K562 (cell line): ENCODE measurements around the gene KRTAP20-1. TPM values are rescaled to one million over a fixed set of nuclear protein-coding genes. Genes with fewer than 3 reads are reported as not detected.

ENCODE experiments used
- ATAC-seq: fragments of 200-7000 bp; cut with Tn5 transposase; 3 replicates; pipeline ENCODE4 v1.9.1; 2020; ENCODE audit warnings: moderate library complexity
- BruUV-seq: library from RNA; stranded (reverse); fragments of 400-500 nt; replicated peaks from 2 replicates; lab custom pipeline; 2021; lab: Mats Ljungman, UMichigan
- CTCF ChIA-PET: fragments of 300-600 bp; formaldehyde crosslinking; extraction: SDS; loops from one replicate; lab custom pipeline; 2021; ENCODE audit warnings: low intra/inter-chr PET ratio; lab: Yijun Ruan, JAX
- POLR2A ChIA-PET: fragments of 300-600, 350-650 bp; sonication (Branson Sonifier 250); formaldehyde crosslinking; extraction: SDS; loops from one replicate; lab custom pipeline; 2021; ENCODE audit warnings: antibody characterized with exemption, inconsistent platforms; lab: Yijun Ruan, JAX
- DNase-seq, 4 experiments: peaks; one replicate each; pipeline versions ENCODE4 v3.0.0 to v3.0.0-alpha.2; 2011 to 2018; ENCODE audit warnings: low spot score in 3 of 4, mixed read lengths in 3 of 4; ENCODE audit errors: extremely low read depth in 1 of 4
- FAIRE-seq: peaks from 2 replicates; lab custom pipeline; 2011; peaks lifted over from hg19 to GRCh38; lab: Jason Lieb, UNC
- H2AFZ ChIP-seq: 2 replicates; pipeline ENCODE4 v1.6.0; 2011; ENCODE audit warnings: low read depth, low read length, control low read depth, inconsistent platforms
- H3K27ac ChIP-seq: fragments of 200-600 bp; 3 replicates; pipeline ENCODE4 v1.8.0; 2011; ENCODE audit warnings: low read depth, mild to moderate bottlenecking, control low read depth, inconsistent platforms, low read length, moderate library complexity, mixed read lengths; ENCODE audit errors: extremely low read depth
- H3K27me3 ChIP-seq, 2 experiments: fragments of 300-600 bp in 1 of 2; 2 replicates in 1 of 2; 3 replicates in 1 of 2; pipeline versions ENCODE4 v1.6.0 to v1.8.0; 2011; ENCODE audit warnings: inconsistent platforms in 2 of 2, low read length in 2 of 2, mild to moderate bottlenecking in 1 of 2, mixed read lengths in 1 of 2, moderate library complexity in 1 of 2; ENCODE audit not compliant: control insufficient read depth in 2 of 2, insufficient read depth in 2 of 2
- H3K36me3 ChIP-seq: fragments of 300-600 bp; 3 replicates; pipeline ENCODE4 v1.8.0; 2011; ENCODE audit warnings: mild to moderate bottlenecking, low read length, inconsistent platforms; ENCODE audit not compliant: control insufficient read depth, insufficient read depth
- H3K4me1 ChIP-seq, 2 experiments: fragments of 200-600 bp in 1 of 2; replicated peaks in 1 of 2; 2 replicates in 1 of 2; 3 replicates in 1 of 2; pipeline versions ENCODE4 v1.5.1 to v1.8.0; 2011; ENCODE audit warnings: inconsistent platforms in 2 of 2, low read length in 2 of 2, mild to moderate bottlenecking in 1 of 2, mixed read lengths in 1 of 2, moderate library complexity in 1 of 2; ENCODE audit not compliant: control insufficient read depth in 2 of 2, insufficient read depth in 2 of 2
- H3K4me2 ChIP-seq: 2 replicates; pipeline ENCODE4 v1.6.1; 2011; ENCODE audit warnings: low read length, control low read depth, inconsistent platforms, mixed read lengths; ENCODE audit not compliant: insufficient read depth
- H3K4me3 ChIP-seq: fragments of 200-600 bp; sonication (generic), shearing (Covaris generic); 2 replicates; pipeline ENCODE4 v1.5.1; 2016; ENCODE audit warnings: control low read depth, inconsistent platforms
- H3K79me2 ChIP-seq: fragments of 200-600 bp; 3 replicates; pipeline ENCODE4 v1.8.0; 2011; ENCODE audit warnings: low read length, inconsistent platforms; ENCODE audit not compliant: control insufficient read depth, insufficient read depth
- H3K9ac ChIP-seq, 2 experiments: 2 replicates each; pipeline versions ENCODE4 v1.6.0 to v1.6.1; 2011; ENCODE audit warnings: low read depth in 2 of 2, low read length in 2 of 2, control low read depth in 1 of 2, inconsistent platforms in 1 of 2, mild to moderate bottlenecking in 1 of 2, mixed read lengths in 1 of 2; ENCODE audit not compliant: insufficient read depth in 1 of 2
- H3K9me1 ChIP-seq: one replicate; pipeline ENCODE4 v1.6.0; 2011; ENCODE audit warnings: inconsistent platforms, mild to moderate bottlenecking, low read length, moderate library complexity; ENCODE audit not compliant: control insufficient read depth, insufficient read depth
- H3K9me3 ChIP-seq: replicated peaks from 2 replicates; pipeline ENCODE4 v1.5.1; 2011; ENCODE audit warnings: low read depth, low read length, inconsistent platforms; ENCODE audit not compliant: control insufficient read depth, insufficient read depth
- H4K20me1 ChIP-seq: replicated peaks from 2 replicates; pipeline ENCODE4 v1.6.1; 2011; ENCODE audit warnings: low read length, inconsistent platforms, mixed read lengths; ENCODE audit not compliant: control insufficient read depth, insufficient read depth
- BRF1 ChIP-seq: IDR thresholded peaks from 3 replicates; pipeline ENCODE4 v1.6.1; 2011; ENCODE audit warnings: borderline replicate concordance, mild to moderate bottlenecking; ENCODE audit not compliant: insufficient read length; ENCODE audit errors: extremely low read depth
- EHMT2 ChIP-seq: fragments of 450-650 bp; IDR thresholded peaks from 2 replicates; pipeline ENCODE4 v1.6.1; 2018; ENCODE audit warnings: antibody characterized with exemption
- HIVEP1 ChIP-seq: fragments of 250-450 bp; sonication (Bioruptor Pico); IDR thresholded peaks from 2 replicates; pipeline ENCODE4 v1.4.0; 2020; ENCODE audit warnings: mild to moderate bottlenecking
- NR4A1 ChIP-seq, 2 experiments: fragments of 250-450 bp in 1 of 2; fragments of 450-650 bp in 1 of 2; sonication (Bioruptor Pico) in 1 of 2; IDR thresholded peaks; 2 replicates each; pipeline versions ENCODE4 v1.4.0 to v1.6.1; 2016 to 2020; ENCODE audit warnings: mild to moderate bottlenecking in 2 of 2, missing compliant biosample characterization in 1 of 2, missing genetic modification characterization in 1 of 2, moderate library complexity in 1 of 2
- ZFPM2 ChIP-seq: fragments of 250-450 bp; sonication (Bioruptor Pico); IDR thresholded peaks from 2 replicates; pipeline ENCODE4 v1.5.1; 2022; ENCODE audit warnings: mild to moderate bottlenecking
- ZNF695 ChIP-seq: fragments of 450-650 bp; formaldehyde crosslinking; IDR thresholded peaks from 2 replicates; pipeline ENCODE4 v1.4.0; 2020; ENCODE audit warnings: mild to moderate bottlenecking, moderate library complexity
- WGBS: fragments of 100-300 bp; shearing (Covaris generic); methylation state at CpG from one replicate; pipeline ENCODE4 v1.1.6; 2016; ENCODE audit warnings: low coverage, mixed read lengths; ENCODE audit not compliant: insufficient coverage; ENCODE audit errors: missing lambda C conversion rate; 5-methylcytosine and 5-hydroxymethylcytosine counted together
- in situ Hi-C: fragments of 300-500 bp; cut with MboI; formaldehyde crosslinking; loops from 4 replicates; pipeline ENCODE4 v1.15.0; 2018; ENCODE audit warnings: inconsistent platforms, mixed read lengths
- intact Hi-C: fragments of 100-400 bp; cut with micrococcal nuclease; formaldehyde crosslinking; loops from 2 replicates; pipeline ENCODE4 v1.14.2; 2022
- polyA plus RNA-seq, 8 experiments: library from polyadenylated mRNA; depleted of rRNA in 4 of 8; stranded (reverse) in 5 of 8; unstranded in 3 of 8; fragments of >200 nt; fragmentation: Nextera tagmentation in 2 of 8; fragmentation: Illumina TruSeq in 1 of 8; extraction: Ambion mirVana in 2 of 8; extraction: Trizol in 1 of 8; gene quantifications; 2 replicates each; pipeline versions ENCODE4 v1.2.1 to v1.2.3, GENCODE V29; 2011 to 2014; ENCODE audit warnings: inconsistent platforms in 1 of 8, missing spikeins in 1 of 8
- total RNA-seq, 7 experiments: library from RNA; depleted of rRNA in 6 of 7; stranded (reverse); fragments of >200 nt in 6 of 7; fragmentation: Illumina TruSeq in 2 of 7; extraction: Trizol in 2 of 7; gene quantifications; 2 replicates each; pipeline versions ENCODE4 v1.2.1 to v1.2.3, GENCODE V29; 2011 to 2021; ENCODE audit warnings: low replicate concordance in 1 of 7
- TF ChIP-seq, protein P1 (sequence below): fragments of 450-650 bp; IDR thresholded peaks from 2 replicates; pipeline ENCODE4 v1.6.1; 2016; ENCODE audit warnings: mild to moderate bottlenecking
- TF ChIP-seq, protein P2 (sequence below), 2 experiments: fragments of 150-350 bp in 1 of 2; IDR thresholded peaks; 2 replicates each; pipeline ENCODE4 v1.6.1; 2012 to 2016; ENCODE audit warnings: low read depth in 2 of 2, low read length in 2 of 2, mild to moderate bottlenecking in 1 of 2, moderate library complexity in 1 of 2
- TF ChIP-seq, protein P3 (sequence below): sonication (generic); formaldehyde crosslinking; IDR thresholded peaks from 2 replicates; pipeline ENCODE4 v1.8.1; 2022; ENCODE audit warnings: missing genetic modification reagents

Gene KRTAP20-1
- total and polyA plus RNA-seq, 9 of the 15 experiments (the other 6 are each of a cell fraction or from before 2014, with no cell fraction given): not detected

DNA sequence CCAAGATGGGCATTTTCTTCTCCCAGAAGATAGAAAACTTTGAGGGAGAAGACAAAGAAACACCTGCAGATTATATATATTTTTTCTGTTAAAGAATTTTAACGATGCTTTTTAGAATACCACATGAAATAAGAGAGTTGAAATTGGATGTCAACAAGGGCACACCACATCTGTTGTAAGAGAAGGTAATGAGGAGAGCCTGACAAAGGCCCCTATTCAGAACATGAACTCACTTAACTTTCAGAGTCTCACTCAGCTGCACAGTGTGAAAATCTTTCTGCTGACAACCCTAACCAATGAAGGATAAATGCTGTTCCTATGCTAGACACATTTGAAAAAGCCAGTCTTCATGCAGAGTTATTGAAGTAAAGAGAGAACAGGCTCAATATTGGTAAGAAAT lies 33.4 kb upstream of the KRTAP20-1 start:
- intact Hi-C loops (no loop called here), in situ Hi-C loops (no loop called here)
- no peak overlapping the region for H3K4me3 ChIP-seq
- H3K4me2 ChIP-seq: no peak overlapping the region
- no peak overlapping the region for H2AFZ ChIP-seq
- no peak overlapping the region for H3K9ac ChIP-seq
- ATAC-seq: no peak
- no peak for DNase-seq
- ChIA-PET POLR2A (no interaction called here), CTCF (no interaction called here)
- H3K36me3 ChIP-seq: no peaks in the 10 kb centered on the region
- no peaks in the 10 kb centered on the region for H3K27me3 ChIP-seq
- H3K27ac ChIP-seq: no peak overlapping the region
- no peaks in the 10 kb centered on the region for H3K4me1 ChIP-seq
- 0% methylated on average over 1 of the region's 1 CpG for WGBS
- TF ChIP-seq ZFPM2 (CRISPR knock-in tag) (no peak), ZNF695 (CRISPR knock-in tag) (no peak), HIVEP1 (CRISPR knock-in tag) (no peak)
- TF ChIP-seq, protein P1, sequence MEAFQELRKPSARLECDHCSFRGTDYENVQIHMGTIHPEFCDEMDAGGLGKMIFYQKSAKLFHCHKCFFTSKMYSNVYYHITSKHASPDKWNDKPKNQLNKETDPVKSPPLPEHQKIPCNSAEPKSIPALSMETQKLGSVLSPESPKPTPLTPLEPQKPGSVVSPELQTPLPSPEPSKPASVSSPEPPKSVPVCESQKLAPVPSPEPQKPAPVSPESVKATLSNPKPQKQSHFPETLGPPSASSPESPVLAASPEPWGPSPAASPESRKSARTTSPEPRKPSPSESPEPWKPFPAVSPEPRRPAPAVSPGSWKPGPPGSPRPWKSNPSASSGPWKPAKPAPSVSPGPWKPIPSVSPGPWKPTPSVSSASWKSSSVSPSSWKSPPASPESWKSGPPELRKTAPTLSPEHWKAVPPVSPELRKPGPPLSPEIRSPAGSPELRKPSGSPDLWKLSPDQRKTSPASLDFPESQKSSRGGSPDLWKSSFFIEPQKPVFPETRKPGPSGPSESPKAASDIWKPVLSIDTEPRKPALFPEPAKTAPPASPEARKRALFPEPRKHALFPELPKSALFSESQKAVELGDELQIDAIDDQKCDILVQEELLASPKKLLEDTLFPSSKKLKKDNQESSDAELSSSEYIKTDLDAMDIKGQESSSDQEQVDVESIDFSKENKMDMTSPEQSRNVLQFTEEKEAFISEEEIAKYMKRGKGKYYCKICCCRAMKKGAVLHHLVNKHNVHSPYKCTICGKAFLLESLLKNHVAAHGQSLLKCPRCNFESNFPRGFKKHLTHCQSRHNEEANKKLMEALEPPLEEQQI: no peak
- no peak for FAIRE-seq
- peaks cover 1% of the 10 kb centered on the region for H3K9me3 ChIP-seq
- BruUV-seq: no TSS peak
- no peaks in the 10 kb centered on the region for H4K20me1 ChIP-seq
- H3K9me1 ChIP-seq: no peaks in the 10 kb centered on the region
- no peaks in the 10 kb centered on the region for H3K79me2 ChIP-seq

DNA sequence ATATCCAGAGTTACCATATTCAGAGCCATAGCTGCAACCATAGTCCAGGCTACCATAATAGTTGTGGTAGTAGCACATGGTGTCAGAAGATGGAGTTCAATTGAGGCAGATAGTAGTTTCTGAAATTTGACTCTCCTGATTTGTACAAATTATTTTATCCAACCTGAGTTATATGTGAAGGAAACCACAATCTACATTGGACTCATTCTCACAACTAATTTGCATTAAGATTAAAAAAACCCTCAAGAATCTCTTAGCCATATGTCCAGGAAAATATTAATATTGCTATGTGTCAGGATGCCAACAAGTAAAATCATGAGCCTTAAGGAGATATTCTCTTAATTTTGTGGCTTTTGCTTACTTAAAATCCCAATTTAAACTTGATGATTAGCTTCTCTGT lies 25.9 kb upstream of the KRTAP20-1 start, which contains the start of gene KRTAP22-2:
KRTAP22-2 (minus strand) TSS at position 101 of the 400 bp plus-strand sequence.
- H3K9ac ChIP-seq: no peak within 1 kb of the TSS
- no peak for ATAC-seq
- no peak within 1 kb of the TSS for H3K27ac ChIP-seq
- H3K4me2 ChIP-seq: no peak within 1 kb of the TSS
- H3K9me3 ChIP-seq: no peaks in the 10 kb centered on the region; the same call in 1 of the 2 replicates
- H3K4me1 ChIP-seq: no peaks in the 10 kb centered on the region
- no peaks in the 10 kb centered on the region for H3K79me2 ChIP-seq
- no peak within 1 kb of the TSS for H3K4me3 ChIP-seq
- H3K27me3 ChIP-seq: no peaks in the 10 kb centered on the region
- POLR2A ChIA-PET: no interaction called here
- H2AFZ ChIP-seq: no peak within 1 kb of the TSS
- intact Hi-C loops: no loop called here
- in situ Hi-C loops: no loop called here
- no peak for FAIRE-seq
- DNase-seq: no peak
- H3K9me1 ChIP-seq: no peaks in the 10 kb centered on the region
- no peaks in the 10 kb centered on the region for H4K20me1 ChIP-seq
- no TSS peak for BruUV-seq
- CTCF ChIA-PET: no interaction called here
- no peaks in the 10 kb centered on the region for H3K36me3 ChIP-seq
- no peak for TF ChIP-seq NR4A1 (CRISPR knock-in tag; IDR thresholded peaks at IDR 0.05)
- TF ChIP-seq NR4A1 (tag; IDR thresholded peaks at IDR 0.05): no peak
- TF ChIP-seq EHMT2: no peak
- TF ChIP-seq BRF1: no peak
- TF ChIP-seq, protein P2, sequence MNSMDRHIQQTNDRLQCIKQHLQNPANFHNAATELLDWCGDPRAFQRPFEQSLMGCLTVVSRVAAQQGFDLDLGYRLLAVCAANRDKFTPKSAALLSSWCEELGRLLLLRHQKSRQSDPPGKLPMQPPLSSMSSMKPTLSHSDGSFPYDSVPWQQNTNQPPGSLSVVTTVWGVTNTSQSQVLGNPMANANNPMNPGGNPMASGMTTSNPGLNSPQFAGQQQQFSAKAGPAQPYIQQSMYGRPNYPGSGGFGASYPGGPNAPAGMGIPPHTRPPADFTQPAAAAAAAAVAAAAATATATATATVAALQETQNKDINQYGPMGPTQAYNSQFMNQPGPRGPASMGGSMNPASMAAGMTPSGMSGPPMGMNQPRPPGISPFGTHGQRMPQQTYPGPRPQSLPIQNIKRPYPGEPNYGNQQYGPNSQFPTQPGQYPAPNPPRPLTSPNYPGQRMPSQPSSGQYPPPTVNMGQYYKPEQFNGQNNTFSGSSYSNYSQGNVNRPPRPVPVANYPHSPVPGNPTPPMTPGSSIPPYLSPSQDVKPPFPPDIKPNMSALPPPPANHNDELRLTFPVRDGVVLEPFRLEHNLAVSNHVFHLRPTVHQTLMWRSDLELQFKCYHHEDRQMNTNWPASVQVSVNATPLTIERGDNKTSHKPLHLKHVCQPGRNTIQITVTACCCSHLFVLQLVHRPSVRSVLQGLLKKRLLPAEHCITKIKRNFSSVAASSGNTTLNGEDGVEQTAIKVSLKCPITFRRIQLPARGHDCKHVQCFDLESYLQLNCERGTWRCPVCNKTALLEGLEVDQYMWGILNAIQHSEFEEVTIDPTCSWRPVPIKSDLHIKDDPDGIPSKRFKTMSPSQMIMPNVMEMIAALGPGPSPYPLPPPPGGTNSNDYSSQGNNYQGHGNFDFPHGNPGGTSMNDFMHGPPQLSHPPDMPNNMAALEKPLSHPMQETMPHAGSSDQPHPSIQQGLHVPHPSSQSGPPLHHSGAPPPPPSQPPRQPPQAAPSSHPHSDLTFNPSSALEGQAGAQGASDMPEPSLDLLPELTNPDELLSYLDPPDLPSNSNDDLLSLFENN (IDR thresholded peaks at IDR 0.05; ENCODE audit: low read depth in 2 of 2, low read length in 2 of 2): no peak
- TF ChIP-seq, protein P3, sequence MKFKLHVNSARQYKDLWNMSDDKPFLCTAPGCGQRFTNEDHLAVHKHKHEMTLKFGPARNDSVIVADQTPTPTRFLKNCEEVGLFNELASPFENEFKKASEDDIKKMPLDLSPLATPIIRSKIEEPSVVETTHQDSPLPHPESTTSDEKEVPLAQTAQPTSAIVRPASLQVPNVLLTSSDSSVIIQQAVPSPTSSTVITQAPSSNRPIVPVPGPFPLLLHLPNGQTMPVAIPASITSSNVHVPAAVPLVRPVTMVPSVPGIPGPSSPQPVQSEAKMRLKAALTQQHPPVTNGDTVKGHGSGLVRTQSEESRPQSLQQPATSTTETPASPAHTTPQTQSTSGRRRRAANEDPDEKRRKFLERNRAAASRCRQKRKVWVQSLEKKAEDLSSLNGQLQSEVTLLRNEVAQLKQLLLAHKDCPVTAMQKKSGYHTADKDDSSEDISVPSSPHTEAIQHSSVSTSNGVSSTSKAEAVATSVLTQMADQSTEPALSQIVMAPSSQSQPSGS: no peak
